Upper lobe of left lung (tissue), 6 donors: Measurements from ENCODE around the gene SUGP1. TPM values are rescaled to one million over a fixed set of nuclear protein-coding genes. Genes with fewer than 3 reads are reported as not detected.

Source experiments
- ATAC-seq, 2 donors: fragments of 200-7000 bp; cut with Tn5 transposase; one replicate each; pipeline ENCODE4 v1.9.1; 2022; ENCODE audit warnings: mild to moderate bottlenecking in 2 of 2, moderate library complexity in 2 of 2; ENCODE audit not compliant: low FRiP score in 2 of 2
- DNase-seq, 2 donors: peaks; one replicate each; pipeline ENCODE4 v3.0.0-alpha.2; 2019 to 2020
- H3K27ac ChIP-seq, 4 donors: fragments of 200-600 bp; sonication (generic); one replicate each; pipeline ENCODE4 v1.5.1; 2016 to 2019
- H3K27me3 ChIP-seq, 4 donors: fragments of 200-600 bp; sonication (generic); one replicate each; pipeline ENCODE4 v1.5.1; 2017 to 2019
- H3K36me3 ChIP-seq, 4 donors: fragments of 200-600 bp; sonication (generic); one replicate each; pipeline ENCODE4 v1.5.1; 2016 to 2019
- H3K4me1 ChIP-seq, 4 donors: fragments of 200-600 bp; sonication (generic); one replicate each; pipeline ENCODE4 v1.5.1; 2018 to 2019
- H3K4me3 ChIP-seq, 4 donors: fragments of 200-600 bp; sonication (generic); one replicate each; pipeline ENCODE4 v1.5.1; 2017 to 2019; ENCODE audit warnings: mild to moderate bottlenecking in 2 of 4, moderate library complexity in 1 of 4
- H3K9me3 ChIP-seq, 4 donors: fragments of 200-600 bp; sonication (generic); one replicate each; pipeline ENCODE4 v1.5.1; 2018 to 2019
- CTCF ChIP-seq, 6 experiments: fragments of 450-650 bp in 4 of 6; fragments of 200-600 bp in 2 of 6; sonication (generic) in 2 of 6; IDR thresholded peaks; one replicate each; pipeline ENCODE4 v1.5.1; 2016 to 2019; ENCODE audit warnings: antibody characterized with exemption in 6 of 6
- EP300 ChIP-seq, 4 donors: sonication (generic); formaldehyde crosslinking; IDR thresholded peaks; one replicate each; pipeline ENCODE4 v1.5.1; 2017; ENCODE audit warnings: antibody characterized with exemption in 4 of 4, control low read depth in 2 of 4
- POLR2A ChIP-seq, 4 donors: fragments of 450-650 bp; IDR thresholded peaks; one replicate each; pipeline ENCODE4 v1.5.1; 2016 to 2017; ENCODE audit warnings: antibody characterized with exemption in 4 of 4, mild to moderate bottlenecking in 2 of 4
- POLR2AphosphoS5 ChIP-seq, 2 donors: sonication (generic); formaldehyde crosslinking; IDR thresholded peaks; one replicate each; pipeline ENCODE4 v1.5.1; 2017; ENCODE audit warnings: antibody characterized with exemption in 2 of 2
- WGBS, 2 donors: methylation state at CpG; one replicate each; pipeline ENCODE4 v1.1.5; 2017 to 2018; 5-methylcytosine and 5-hydroxymethylcytosine counted together
- total RNA-seq, 6 donors: library from RNA; depleted of rRNA in 4 of 6; stranded (reverse); fragments of >200 nt in 4 of 6; gene quantifications; one replicate each; pipeline versions ENCODE4 v1.1.0 to v1.2.1, GENCODE V29; 2016 to 2021
- donor health status: DM: no; HTN: no; CAD: no; lungs with moderate emphysema.
- donor health status: DM: no; HTN: yes; CAD: no; lungs with severe emphysema.

The SUGP1 gene
- total RNA-seq, 6 donors from 2014 or later, result 22.6 to 62.9 (median 42.6) TPM

- WGBS, 2 donors, result 100% methylated on average over 1 of the region's 1 CpG
- H3K4me1 ChIP-seq, result peaks cover 9 to 15% (median 10%) of the 10 kb centered on the region in 4 donors
- TF ChIP-seq CTCF (IDR thresholded peaks at IDR 0.05), result no peak
- no peak for TF ChIP-seq POLR2A (IDR thresholded peaks at IDR 0.05)
- TF ChIP-seq EP300 (IDR thresholded peaks at IDR 0.05), result no peak
- TF ChIP-seq POLR2AphosphoS5 (IDR thresholded peaks at IDR 0.05), result no peak
These were observed 4.2 kb downstream of the SUGP1 start for GRCh38 chr19:19316082-19316481.

GRCh38 chr19:19315444-19315843, 4.9 kb downstream of the SUGP1 start:
- no peaks in the 10 kb centered on the region for H3K27me3 ChIP-seq
- WGBS, 2 donors, result 94 to 95% methylated on average over 2 of the region's 2 CpGs
- TF ChIP-seq EP300 (IDR thresholded peaks at IDR 0.05) (no peak), POLR2A (IDR thresholded peaks at IDR 0.05) (no peak), POLR2AphosphoS5 (IDR thresholded peaks at IDR 0.05) (no peak), CTCF (IDR thresholded peaks at IDR 0.05) (no peak)
- no peak overlapping the region for H3K27ac ChIP-seq
- ATAC-seq (no peak), DNase-seq (no peak)
- no peak overlapping the region for H3K4me3 ChIP-seq
- no peaks in the 10 kb centered on the region for H3K9me3 ChIP-seq
- peaks cover 9 to 58% (median 35%) of the 10 kb centered on the region in 4 donors for H3K36me3 ChIP-seq
- H3K4me1 ChIP-seq, result peaks cover 9 to 15% (median 10%) of the 10 kb centered on the region in 4 donors

More at GRCh38 chr19:19316082-19316481, 4.2 kb downstream of the SUGP1 start:
- DNase-seq (no peak), ATAC-seq (no peak)
- H3K9me3 ChIP-seq, result no peaks in the 10 kb centered on the region
- H3K36me3 ChIP-seq, result peaks cover 9 to 52% (median 32%) of the 10 kb centered on the region in 4 donors
- no peak overlapping the region for H3K4me3 ChIP-seq
- H3K27me3 ChIP-seq, result no peaks in the 10 kb centered on the region
- H3K27ac ChIP-seq, result no peak overlapping the region

- DNase-seq (no peak), ATAC-seq (no peak)
- H3K36me3 ChIP-seq, result peaks cover 8 to 95% (median 71%) of the 10 kb centered on the region in 4 donors
- TF ChIP-seq CTCF (IDR thresholded peaks at IDR 0.05) (no peak), POLR2AphosphoS5 (IDR thresholded peaks at IDR 0.05) (no peak), POLR2A (IDR thresholded peaks at IDR 0.05) (no peak), EP300 (IDR thresholded peaks at IDR 0.05) (no peak)
- H3K4me1 ChIP-seq, result no peaks in the 10 kb centered on the region
- no peak overlapping the region for H3K27ac ChIP-seq
- H3K4me3 ChIP-seq, result no peak overlapping the region
- H3K27me3 ChIP-seq, result no peaks in the 10 kb centered on the region
- WGBS, 2 donors, result 91 to 97% methylated on average over 5 to 10 of the region's 10 CpGs
- no peaks in the 10 kb centered on the region for H3K9me3 ChIP-seq
These were observed 11.9 kb downstream of the SUGP1 start for GRCh38 chr19:19308373-19308772.

GRCh38 chr19:19306191-19306590, 14.1 kb downstream of the SUGP1 start:
- Histone ChIP-seq H3K4me3 (no peak overlapping the region), H3K27me3 (no peaks in the 10 kb centered on the region), H3K9me3 (no peaks in the 10 kb centered on the region), H3K36me3 (peaks cover 22 to 98% (median 86%) of the 10 kb centered on the region in 4 donors), H3K4me1 (no peaks in the 10 kb centered on the region), H3K27ac (no peak overlapping the region)
- TF ChIP-seq POLR2A (IDR thresholded peaks at IDR 0.05) (no peak), EP300 (IDR thresholded peaks at IDR 0.05) (no peak), POLR2AphosphoS5 (IDR thresholded peaks at IDR 0.05) (no peak), CTCF (IDR thresholded peaks at IDR 0.05) (no peak)
- WGBS, 2 donors, result 90 to 93% methylated on average over 6 to 9 of the region's 9 CpGs
- DNase-seq, result no peak
- ATAC-seq, result no peak

- DNase-seq (peak in 1 of 2 donors; percentile 76), ATAC-seq (no peak)
- H3K9me3 ChIP-seq, result no peaks in the 10 kb centered on the region
- 95 to 100% methylated on average over 2 to 14 of the region's 16 CpGs for WGBS, 2 donors
- no peaks in the 10 kb centered on the region for H3K4me1 ChIP-seq
- H3K27ac ChIP-seq, result no peak overlapping the region
- H3K4me3 ChIP-seq, result no peak overlapping the region
- H3K27me3 ChIP-seq, result no peaks in the 10 kb centered on the region
- peaks cover 22 to 100% (median 89%) of the 10 kb centered on the region in 4 donors for H3K36me3 ChIP-seq
- TF ChIP-seq EP300 (IDR thresholded peaks at IDR 0.05) (no peak), POLR2A (IDR thresholded peaks at IDR 0.05) (no peak)
These were observed 14.6 kb downstream of the SUGP1 start for GRCh38 chr19:19305696-19306095.
